Measurements from ENCODE around the gene SPATA3. TPM values are rescaled to one million over a fixed set of nuclear protein-coding genes. Genes with fewer than 3 reads are reported as not detected.

Gene SPATA3
- total and polyA plus RNA-seq, 2 of the 13 experiments (the other 11 are each of a cell fraction or from before 2014, with no cell fraction given): not detected

GRCh38 chr2:230985519-230986231 lies 10.2 kb upstream of the SPATA3 start:
- Histone ChIP-seq H2AFZ (ENCODE audit: low read length) (no peak overlapping the region), H3K4me3 (replicated peaks in 1 of 3; ENCODE audit: insufficient read depth in 1 of 3, low read depth in 2 of 3, low read length in 3 of 3) (no peak overlapping the region), H3K9me3 (ENCODE audit: low read length) (no peaks in the 10 kb centered on the region), H3K4me2 (ENCODE audit: low read depth, low read length) (no peak overlapping the region), H3K27ac (ENCODE audit: extremely low read length, insufficient read depth, low read length) (no peak overlapping the region), H4K20me1 (ENCODE audit: insufficient read depth, low read length) (no peaks in the 10 kb centered on the region), H3K79me2 (ENCODE audit: insufficient read depth, low read length) (no peaks in the 10 kb centered on the region), H3K36me3 (replicated peaks in 1 of 2; ENCODE audit: control insufficient read depth in 1 of 2, insufficient read depth in 2 of 2, low read length in 2 of 2) (no peaks in the 10 kb centered on the region), H3K27me3 (ENCODE audit: control insufficient read depth in 1 of 2, insufficient read depth in 2 of 2, low read length in 2 of 2) (peaks cover 1 to 18% of the 10 kb centered on the region in 2 experiments; a peak in 3 of 5 replicates), H3K9ac (ENCODE audit: insufficient read depth, low read depth, low read length) (no peak overlapping the region), H3K4me1 (ENCODE audit: insufficient read depth, low read length) (peaks cover 40% of the 10 kb centered on the region)
- no peak for TF ChIP-seq XBP1 (CRISPR knock-in tag; IDR thresholded peaks at IDR 0.05)
- no peak for TF ChIP-seq FOXK2 (IDR thresholded peaks at IDR 0.05)
- TF ChIP-seq CTCF (CRISPR knock-in tag; IDR thresholded peaks at IDR 0.05): 0 out of 2 replicates have a peak, but pooled peaks have one; percentile 21
- peak in 1 of 2 experiments; percentile 46; a peak in 2 of 4 replicates for TF ChIP-seq MAFK (conservative IDR thresholded peaks at IDR 0.05 in 1 of 2, IDR thresholded peaks at IDR 0.05 in 1 of 2; ENCODE audit: low read length in 2 of 2)
- TF ChIP-seq ZBTB42 (CRISPR knock-in tag; IDR thresholded peaks at IDR 0.05): no peak
- FAIRE-seq: no peak
- intact Hi-C loops (cut with micrococcal nuclease; ENCODE audit: unreplicated experiment) (no loop called here), in situ Hi-C loops (cut with HindIII; ENCODE audit: extremely low pct_ligation_motif_present, low pct_unique_long_range_greater_than_20kb) (loop anchor here (5.0 kb wide), 2 partner anchors 83 to 163 kb away; no protein-coding TSS in a partner anchor)
- WGBS (ENCODE audit: low lambda C conversion rate): 78% methylated on average over 12 of the region's 12 CpGs
- no peak for ATAC-seq
- POLR2A ChIA-PET: interaction anchor here (2.0 kb wide), 2 partner anchors 64 to 67 kb away, joined by 8 to 13 read pairs; no protein-coding TSS in a partner anchor
- CTCF ChIA-PET (ENCODE audit: low intra/inter-chr PET ratio, low total read pairs): interaction anchor here (1.1 to 2.6 kb wide), 2 partner anchors 83 to 138 kb away, joined by 3 to 40 read pairs; no protein-coding TSS in a partner anchor
- DNase-seq (ENCODE audit: low spot score): no peak
- BruUV-seq (replicated peaks): no TSS peak
